SU-DHL-6 (cell line): ENCODE data around the gene ST3GAL4.

Source experiments
- H2AFZ ChIP-seq: fragments of 200-600 bp; sonication (generic); 2 replicates; pipeline ENCODE4 v1.6.1; 2014; ENCODE audit warnings: low read depth, mild to moderate bottlenecking, moderate library complexity, mixed read lengths, antibody characterized with exemption, low read length; ENCODE audit not compliant: severe bottlenecking
- H3F3A ChIP-seq: fragments of 200-600 bp; shearing (Covaris generic); 2 replicates; pipeline ENCODE4 v1.6.0; 2016; ENCODE audit warnings: antibody characterized with exemption, mild to moderate bottlenecking; ENCODE audit not compliant: insufficient read depth
- H3K27ac ChIP-seq: fragments of 200-600 bp; sonication (generic); 2 replicates; pipeline ENCODE4 v1.5.1; 2016; ENCODE audit warnings: low read depth, mild to moderate bottlenecking, low read length, moderate library complexity, mixed read lengths
- H3K27me3 ChIP-seq: fragments of 200-600 bp; sonication (generic), shearing (Covaris generic); 2 replicates; pipeline ENCODE4 v1.6.0; 2014; ENCODE audit warnings: mild to moderate bottlenecking, low read length
- H3K36me3 ChIP-seq: fragments of 200-600 bp; sonication (generic); 2 replicates; pipeline ENCODE4 v1.6.1; 2014; ENCODE audit warnings: mild to moderate bottlenecking, low read length, mixed read lengths
- H3K4me2 ChIP-seq: fragments of 300-600, 200-600 bp; shearing (Covaris generic), sonication (generic); 2 replicates; pipeline ENCODE4 v1.6.0; 2014; ENCODE audit warnings: low read length, low read depth, mild to moderate bottlenecking; ENCODE audit not compliant: poor library complexity, severe bottlenecking
- H3K4me3 ChIP-seq: fragments of 200-600 bp; sonication (generic); 2 replicates; pipeline ENCODE4 v1.5.1; 2014; ENCODE audit warnings: antibody characterized with exemption, low read length, mild to moderate bottlenecking, mixed read lengths; ENCODE audit not compliant: insufficient read depth, poor library complexity, severe bottlenecking
- H3K79me2 ChIP-seq: fragments of 200-600 bp; sonication (generic); 2 replicates; pipeline ENCODE4 v1.6.1; 2014; ENCODE audit warnings: mild to moderate bottlenecking, low read length, moderate library complexity; ENCODE audit not compliant: insufficient read depth
- H3K9ac ChIP-seq: fragments of 200-600 bp; sonication (generic); 2 replicates; pipeline ENCODE4 v1.7.0; 2014; ENCODE audit warnings: mild to moderate bottlenecking, low read length
- H3K9me2 ChIP-seq: fragments of 200-600 bp; sonication (generic); replicated peaks from 2 replicates; pipeline ENCODE4 v1.6.1; 2014; ENCODE audit warnings: low read length; ENCODE audit not compliant: insufficient read depth
- H3K9me3 ChIP-seq: fragments of 200-600 bp; sonication (generic); 2 replicates; pipeline ENCODE4 v1.6.1; 2014; ENCODE audit warnings: low read length, mixed read lengths; ENCODE audit not compliant: insufficient read depth
- H4K20me1 ChIP-seq: fragments of 200-600 bp; sonication (generic); 2 replicates; pipeline ENCODE4 v1.6.1; 2014; ENCODE audit warnings: low read depth, mild to moderate bottlenecking, antibody characterized with exemption, low read length, moderate library complexity, mixed read lengths
- CTCF ChIP-seq: fragments of 200-600 bp; sonication (generic); IDR thresholded peaks from one replicate; pipeline ENCODE4 v1.5.1; 2017; ENCODE audit warnings: antibody characterized with exemption, mild to moderate bottlenecking, low read length, moderate library complexity; ENCODE audit not compliant: insufficient read depth, poor library complexity, severe bottlenecking
- EZH2phosphoT487 ChIP-seq: fragments of 200-600 bp; sonication (generic), shearing (Covaris generic); conservative IDR thresholded peaks from 2 replicates; pipeline ENCODE4 v1.6.1; 2018; ENCODE audit warnings: mild to moderate bottlenecking, antibody characterized with exemption, low read length, moderate library complexity, mixed read lengths

The ST3GAL4 gene

GRCh38 chr11:126460417-126461095 is 105.1 kb downstream of the ST3GAL4 start:
- Histone ChIP-seq H3K27ac (no peak overlapping the region), H3K9me3 (no peaks in the 10 kb centered on the region), H2AFZ (no peak overlapping the region), H3K36me3 (no peaks in the 10 kb centered on the region), H3K79me2 (no peaks in the 10 kb centered on the region), H3K27me3 (no peaks in the 10 kb centered on the region), H3K4me2 (no peak overlapping the region), H3K9me2 (no peaks in the 10 kb centered on the region), H3K9ac (no peak overlapping the region), H3F3A (no peaks in the 10 kb centered on the region), H4K20me1 (no peaks in the 10 kb centered on the region), H3K4me3 (no peak overlapping the region)
- TF ChIP-seq EZH2phosphoT487 (no peak), CTCF (no peak)

DNA sequence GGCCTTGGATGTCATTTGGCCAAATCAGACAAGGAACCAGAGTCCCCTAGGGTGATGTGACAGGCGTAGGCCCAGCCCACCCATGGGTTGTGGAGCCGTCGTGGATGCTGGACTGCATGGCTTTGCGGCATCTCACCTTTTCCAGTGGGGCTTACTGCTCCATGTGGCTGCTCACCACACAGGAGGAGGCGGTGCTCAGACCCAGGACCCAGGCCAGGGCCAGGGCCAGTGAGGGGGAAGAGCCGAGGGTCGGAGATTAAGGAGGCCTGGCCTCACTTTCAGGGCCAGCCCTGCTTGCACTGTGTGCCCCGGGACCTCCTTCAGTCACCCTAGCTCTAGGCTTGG is 105.6 kb downstream of the ST3GAL4 start:
- H3K4me2 ChIP-seq, result no peak overlapping the region
- H4K20me1 ChIP-seq, result no peaks in the 10 kb centered on the region

DNA sequence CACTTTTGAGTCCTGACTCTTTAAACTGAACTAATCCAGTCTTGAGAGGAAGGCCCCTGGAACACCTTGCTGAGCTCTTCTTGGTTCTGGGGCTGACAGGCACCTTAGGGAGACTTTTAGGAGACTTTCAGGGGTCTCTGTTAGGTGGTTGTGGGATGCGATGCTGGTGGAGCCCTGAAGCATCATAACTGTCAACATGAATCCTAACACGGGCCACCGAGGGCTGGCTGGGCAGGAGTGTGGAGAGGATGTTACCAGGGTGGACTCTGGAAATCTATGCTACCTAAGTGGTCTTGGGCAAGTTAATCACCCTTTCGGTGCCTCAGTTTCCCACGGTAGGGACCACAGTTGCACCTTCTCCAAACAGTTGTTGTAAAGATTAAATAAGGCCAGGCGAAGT is 106.5 kb downstream of the ST3GAL4 start:
- Histone ChIP-seq H3K27me3 (no peaks in the 10 kb centered on the region), H3K36me3 (no peaks in the 10 kb centered on the region), H3K4me2 (no peak overlapping the region), H3K9ac (no peak overlapping the region), H3K9me2 (no peaks in the 10 kb centered on the region), H2AFZ (no peak overlapping the region), H3K9me3 (no peaks in the 10 kb centered on the region), H3F3A (no peaks in the 10 kb centered on the region), H4K20me1 (no peaks in the 10 kb centered on the region), H3K79me2 (no peaks in the 10 kb centered on the region), H3K27ac (no peak overlapping the region), H3K4me3 (no peak overlapping the region)
- no peak for TF ChIP-seq CTCF
- TF ChIP-seq EZH2phosphoT487, result no peak

More for the DNA sequence above, 105.6 kb downstream of the ST3GAL4 start:
- Histone ChIP-seq H3K9me2 (no peaks in the 10 kb centered on the region), H3K9ac (no peak overlapping the region), H3F3A (no peaks in the 10 kb centered on the region), H3K36me3 (no peaks in the 10 kb centered on the region), H3K4me3 (no peak overlapping the region), H3K27me3 (no peaks in the 10 kb centered on the region), H3K9me3 (no peaks in the 10 kb centered on the region), H3K27ac (no peak overlapping the region), H3K79me2 (no peaks in the 10 kb centered on the region), H2AFZ (no peak overlapping the region)
- TF ChIP-seq EZH2phosphoT487 (no peak), CTCF (no peak)
